DND-41 (cell line): ENCODE data around the gene BTG3.

Experiments used
- CTCF ChIP-seq: IDR thresholded peaks from 2 replicates; pipeline ENCODE4 v1.5.1; 2012; ENCODE audit warnings: borderline replicate concordance, low read length, moderate library complexity, mild to moderate bottlenecking; ENCODE audit not compliant: poor library complexity, severe bottlenecking; ENCODE audit errors: extremely low read depth
- EZH2 ChIP-seq: IDR thresholded peaks from 3 replicates; pipeline ENCODE4 v1.6.1; 2012; ENCODE audit warnings: borderline replicate concordance, low read depth, mild to moderate bottlenecking, moderate library complexity, low read length, inconsistent platforms; ENCODE audit not compliant: severe bottlenecking

GRCh38 chr21:17602874-17603273 lies 9.8 kb downstream of the BTG3 start:
- no peak for TF ChIP-seq CTCF
- TF ChIP-seq EZH2 = no peak
